K562 (cell line): Measurements from ENCODE around the gene SLC2A8. TPM values are rescaled to one million over a fixed set of nuclear protein-coding genes. Genes with fewer than 3 reads are reported as not detected.

Source experiments
- ATAC-seq: fragments of 200-7000 bp; cut with Tn5 transposase; 3 replicates; pipeline ENCODE4 v1.9.1; 2020; ENCODE audit warnings: moderate library complexity
- BruUV-seq: library from RNA; stranded (reverse); fragments of 400-500 nt; replicated peaks from 2 replicates; lab custom pipeline; 2021; lab: Mats Ljungman, UMichigan
- CTCF ChIA-PET: fragments of 300-600 bp; formaldehyde crosslinking; extraction: SDS; loops from one replicate; lab custom pipeline; 2021; ENCODE audit warnings: low intra/inter-chr PET ratio; lab: Yijun Ruan, JAX
- POLR2A ChIA-PET: fragments of 300-600, 350-650 bp; sonication (Branson Sonifier 250); formaldehyde crosslinking; extraction: SDS; loops from one replicate; lab custom pipeline; 2021; ENCODE audit warnings: antibody characterized with exemption, inconsistent platforms; lab: Yijun Ruan, JAX
- DNase-seq, 4 experiments: peaks; one replicate each; pipeline versions ENCODE4 v3.0.0 to v3.0.0-alpha.2; 2011 to 2018; ENCODE audit warnings: low spot score in 3 of 4, mixed read lengths in 3 of 4; ENCODE audit errors: extremely low read depth in 1 of 4
- FAIRE-seq: peaks from 2 replicates; lab custom pipeline; 2011; peaks lifted over from hg19 to GRCh38; lab: Jason Lieb, UNC
- H2AFZ ChIP-seq: 2 replicates; pipeline ENCODE4 v1.6.0; 2011; ENCODE audit warnings: low read depth, low read length, control low read depth, inconsistent platforms
- H3K27ac ChIP-seq: fragments of 200-600 bp; 3 replicates; pipeline ENCODE4 v1.8.0; 2011; ENCODE audit warnings: low read depth, mild to moderate bottlenecking, control low read depth, inconsistent platforms, low read length, moderate library complexity, mixed read lengths; ENCODE audit errors: extremely low read depth
- H3K27me3 ChIP-seq, 2 experiments: fragments of 300-600 bp in 1 of 2; 2 replicates in 1 of 2; 3 replicates in 1 of 2; pipeline versions ENCODE4 v1.6.0 to v1.8.0; 2011; ENCODE audit warnings: inconsistent platforms in 2 of 2, low read length in 2 of 2, mild to moderate bottlenecking in 1 of 2, mixed read lengths in 1 of 2, moderate library complexity in 1 of 2; ENCODE audit not compliant: control insufficient read depth in 2 of 2, insufficient read depth in 2 of 2
- H3K36me3 ChIP-seq: fragments of 300-600 bp; 3 replicates; pipeline ENCODE4 v1.8.0; 2011; ENCODE audit warnings: mild to moderate bottlenecking, low read length, inconsistent platforms; ENCODE audit not compliant: control insufficient read depth, insufficient read depth
- H3K4me1 ChIP-seq, 2 experiments: fragments of 200-600 bp in 1 of 2; replicated peaks in 1 of 2; 2 replicates in 1 of 2; 3 replicates in 1 of 2; pipeline versions ENCODE4 v1.5.1 to v1.8.0; 2011; ENCODE audit warnings: inconsistent platforms in 2 of 2, low read length in 2 of 2, mild to moderate bottlenecking in 1 of 2, mixed read lengths in 1 of 2, moderate library complexity in 1 of 2; ENCODE audit not compliant: control insufficient read depth in 2 of 2, insufficient read depth in 2 of 2
- H3K4me2 ChIP-seq: 2 replicates; pipeline ENCODE4 v1.6.1; 2011; ENCODE audit warnings: low read length, control low read depth, inconsistent platforms, mixed read lengths; ENCODE audit not compliant: insufficient read depth
- H3K4me3 ChIP-seq: fragments of 200-600 bp; sonication (generic), shearing (Covaris generic); 2 replicates; pipeline ENCODE4 v1.5.1; 2016; ENCODE audit warnings: control low read depth, inconsistent platforms
- H3K79me2 ChIP-seq: fragments of 200-600 bp; 3 replicates; pipeline ENCODE4 v1.8.0; 2011; ENCODE audit warnings: low read length, inconsistent platforms; ENCODE audit not compliant: control insufficient read depth, insufficient read depth
- H3K9ac ChIP-seq, 2 experiments: 2 replicates each; pipeline versions ENCODE4 v1.6.0 to v1.6.1; 2011; ENCODE audit warnings: low read depth in 2 of 2, low read length in 2 of 2, control low read depth in 1 of 2, inconsistent platforms in 1 of 2, mild to moderate bottlenecking in 1 of 2, mixed read lengths in 1 of 2; ENCODE audit not compliant: insufficient read depth in 1 of 2
- H3K9me1 ChIP-seq: one replicate; pipeline ENCODE4 v1.6.0; 2011; ENCODE audit warnings: inconsistent platforms, mild to moderate bottlenecking, low read length, moderate library complexity; ENCODE audit not compliant: control insufficient read depth, insufficient read depth
- H3K9me3 ChIP-seq: replicated peaks from 2 replicates; pipeline ENCODE4 v1.5.1; 2011; ENCODE audit warnings: low read depth, low read length, inconsistent platforms; ENCODE audit not compliant: control insufficient read depth, insufficient read depth
- H4K20me1 ChIP-seq: replicated peaks from 2 replicates; pipeline ENCODE4 v1.6.1; 2011; ENCODE audit warnings: low read length, inconsistent platforms, mixed read lengths; ENCODE audit not compliant: control insufficient read depth, insufficient read depth
- CTBP1 ChIP-seq: fragments of 450-650 bp; IDR thresholded peaks from 2 replicates; pipeline ENCODE4 v1.6.1; 2016; ENCODE audit warnings: borderline replicate concordance
- FOXK2 ChIP-seq, 2 experiments: fragments of 450-650 bp; IDR thresholded peaks in 1 of 2; conservative IDR thresholded peaks in 1 of 2; 2 replicates each; pipeline ENCODE4 v1.6.1; 2016; ENCODE audit warnings: low read depth in 2 of 2, mild to moderate bottlenecking in 1 of 2
- KDM4B ChIP-seq, 2 experiments: fragments of 450-650 bp in 1 of 2; sonication (generic) in 1 of 2; IDR thresholded peaks; 2 replicates each; pipeline ENCODE4 v1.6.1; 2016 to 2017; ENCODE audit warnings: borderline replicate concordance in 2 of 2, antibody characterized with exemption in 1 of 2, low read depth in 1 of 2, mild to moderate bottlenecking in 1 of 2
- MAFF ChIP-seq: IDR thresholded peaks from 2 replicates; pipeline ENCODE4 v1.6.1; 2012; ENCODE audit warnings: low read length, improper control_type of control experiment
- MTA2 ChIP-seq: fragments of 450-650 bp; IDR thresholded peaks from 2 replicates; pipeline ENCODE4 v1.6.1; 2016; ENCODE audit warnings: low read depth
- ZBTB34 ChIP-seq: fragments of 250-450 bp; sonication (Bioruptor Pico); IDR thresholded peaks from 2 replicates; pipeline ENCODE4 v1.8.0; 2021; ENCODE audit warnings: mild to moderate bottlenecking, moderate library complexity
- ZC3H4 ChIP-seq: sonication (generic); formaldehyde crosslinking; IDR thresholded peaks from 2 replicates; pipeline ENCODE4 v1.9.0; 2021; ENCODE audit warnings: missing genetic modification reagents, borderline replicate concordance
- ZSCAN32 ChIP-seq: fragments of 450-650 bp; formaldehyde crosslinking; IDR thresholded peaks from 2 replicates; pipeline ENCODE4 v1.4.0; 2020; ENCODE audit warnings: mild to moderate bottlenecking, moderate library complexity
- WGBS: fragments of 100-300 bp; shearing (Covaris generic); methylation state at CpG from one replicate; pipeline ENCODE4 v1.1.6; 2016; ENCODE audit warnings: low coverage, mixed read lengths; ENCODE audit not compliant: insufficient coverage; ENCODE audit errors: missing lambda C conversion rate; 5-methylcytosine and 5-hydroxymethylcytosine counted together
- in situ Hi-C: fragments of 300-500 bp; cut with MboI; formaldehyde crosslinking; loops from 4 replicates; pipeline ENCODE4 v1.15.0; 2018; ENCODE audit warnings: inconsistent platforms, mixed read lengths
- intact Hi-C: fragments of 100-400 bp; cut with micrococcal nuclease; formaldehyde crosslinking; loops from 2 replicates; pipeline ENCODE4 v1.14.2; 2022
- polyA plus RNA-seq, 8 experiments: library from polyadenylated mRNA; depleted of rRNA in 4 of 8; stranded (reverse) in 5 of 8; unstranded in 3 of 8; fragments of >200 nt; fragmentation: Nextera tagmentation in 2 of 8; fragmentation: Illumina TruSeq in 1 of 8; extraction: Ambion mirVana in 2 of 8; extraction: Trizol in 1 of 8; gene quantifications; 2 replicates each; pipeline versions ENCODE4 v1.2.1 to v1.2.3, GENCODE V29; 2011 to 2014; ENCODE audit warnings: inconsistent platforms in 1 of 8, missing spikeins in 1 of 8
- total RNA-seq, 7 experiments: library from RNA; depleted of rRNA in 6 of 7; stranded (reverse); fragments of >200 nt in 6 of 7; fragmentation: Illumina TruSeq in 2 of 7; extraction: Trizol in 2 of 7; gene quantifications; 2 replicates each; pipeline versions ENCODE4 v1.2.1 to v1.2.3, GENCODE V29; 2011 to 2021; ENCODE audit warnings: low replicate concordance in 1 of 7
- TF ChIP-seq, protein P1 (sequence below): fragments of 450-650 bp; formaldehyde crosslinking; IDR thresholded peaks from 2 replicates; pipeline ENCODE4 v1.4.0; 2022; ENCODE audit warnings: missing genetic modification characterization

Gene SLC2A8
- total and polyA plus RNA-seq, 9 of the 15 experiments (the other 6 are each of a cell fraction or from before 2014, with no cell fraction given) = 0.13 to 12.9 (median 5.2) TPM

GRCh38 chr9:127362829-127363228 lies 34.1 kb upstream of the SLC2A8 start:
- Histone ChIP-seq H3K79me2 (no peaks in the 10 kb centered on the region), H3K4me1 (peaks cover 7 to 9% of the 10 kb centered on the region in 2 experiments; a peak in 3 of 5 replicates), H3K9ac (no peak overlapping the region), H4K20me1 (no peaks in the 10 kb centered on the region), H3K9me1 (no peaks in the 10 kb centered on the region), H3K27ac (no peak overlapping the region), H3K4me2 (no peak overlapping the region), H3K36me3 (no peaks in the 10 kb centered on the region), H3K4me3 (no peak overlapping the region), H3K27me3 (peaks cover 0 to under 1% of the 10 kb centered on the region in 2 experiments; a peak in 1 of 5 replicates), H3K9me3 (no peaks in the 10 kb centered on the region), H2AFZ (no peak overlapping the region)
- FAIRE-seq = no peak
- no peak for TF ChIP-seq MTA2
- TF ChIP-seq ZBTB34 (CRISPR knock-in tag) = no peak
- no peak for TF ChIP-seq ZSCAN32 (CRISPR knock-in tag)
- no peak for TF ChIP-seq KDM4B (IDR thresholded peaks at IDR 0.05; ENCODE audit: borderline replicate concordance in 2 of 2, low read depth in 1 of 2)
- no peak for TF ChIP-seq FOXK2 (conservative IDR thresholded peaks at IDR 0.05 in 1 of 2, IDR thresholded peaks at IDR 0.05 in 1 of 2; ENCODE audit: low read depth in 2 of 2)
- TF ChIP-seq, protein P1, sequence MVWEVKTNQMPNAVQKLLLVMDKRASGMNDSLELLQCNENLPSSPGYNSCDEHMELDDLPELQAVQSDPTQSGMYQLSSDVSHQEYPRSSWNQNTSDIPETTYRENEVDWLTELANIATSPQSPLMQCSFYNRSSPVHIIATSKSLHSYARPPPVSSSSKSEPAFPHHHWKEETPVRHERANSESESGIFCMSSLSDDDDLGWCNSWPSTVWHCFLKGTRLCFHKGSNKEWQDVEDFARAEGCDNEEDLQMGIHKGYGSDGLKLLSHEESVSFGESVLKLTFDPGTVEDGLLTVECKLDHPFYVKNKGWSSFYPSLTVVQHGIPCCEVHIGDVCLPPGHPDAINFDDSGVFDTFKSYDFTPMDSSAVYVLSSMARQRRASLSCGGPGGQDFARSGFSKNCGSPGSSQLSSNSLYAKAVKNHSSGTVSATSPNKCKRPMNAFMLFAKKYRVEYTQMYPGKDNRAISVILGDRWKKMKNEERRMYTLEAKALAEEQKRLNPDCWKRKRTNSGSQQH (CRISPR knock-in tag) = no peak
- TF ChIP-seq MAFF = no peak
- TF ChIP-seq ZC3H4 (CRISPR knock-in tag) = no peak
- TF ChIP-seq CTBP1 = no peak
- intact Hi-C loops = loop anchor here (5.0 kb wide), 4 partner anchors 51 to 224 kb away; no protein-coding TSS in a partner anchor
- BruUV-seq = no TSS peak
- ChIA-PET CTCF (no interaction called here), POLR2A (interaction anchor here (1.4 kb wide), 1 partner anchor 11 kb away, joined by 3 read pairs; no protein-coding TSS in a partner anchor)
- ATAC-seq = no peak
- in situ Hi-C loops = no loop called here
- no peak for DNase-seq
- WGBS = 48% methylated on average over 7 of the region's 7 CpGs
